Body of pancreas (tissue), 4 donors: Measurements from ENCODE around the gene SYAP1. TPM values are rescaled to one million over a fixed set of nuclear protein-coding genes. Genes with fewer than 3 reads are reported as not detected.
A peak's percentile ranks its signal among the peaks of the same experiment; 100 is the strongest.

ENCODE experiments used
- ATAC-seq: fragments of 150-250 bp; one replicate; pipeline ENCODE4 v1.9.1; 2016
- DNase-seq, 4 donors: peaks; one replicate each; pipeline ENCODE4 v3.0.0-alpha.2; 2019
- H3K27ac ChIP-seq, 4 donors: fragments of 200-600 bp; sonication (generic); 1 replicate in 3 of 4; 2 replicates in 1 of 4; pipeline versions ENCODE4 v1.5.1 to v1.6.1; 2016 to 2019; ENCODE audit warnings: mild to moderate bottlenecking in 1 of 4, mixed read lengths in 1 of 4, moderate library complexity in 1 of 4
- H3K27me3 ChIP-seq, 2 donors: fragments of 200-600 bp; sonication (generic); one replicate each; pipeline ENCODE4 v1.6.0; 2016; ENCODE audit warnings: mild to moderate bottlenecking in 1 of 2
- H3K36me3 ChIP-seq, 2 donors: fragments of 200-600 bp; sonication (generic); replicated peaks in 1 of 2; 2 replicates each; pipeline ENCODE4 v1.5.1; 2016; ENCODE audit warnings: low read depth in 2 of 2; ENCODE audit not compliant: insufficient read depth in 1 of 2
- H3K4me1 ChIP-seq: fragments of 200-600 bp; sonication (generic); one replicate; pipeline ENCODE4 v1.6.0; 2016
- H3K4me3 ChIP-seq, 2 donors: fragments of 200-600 bp; sonication (generic); 1 replicate in 1 of 2; 2 replicates in 1 of 2; pipeline ENCODE4 v1.5.1; 2016 to 2019
- H3K9me3 ChIP-seq, 3 donors: fragments of 200-600 bp; sonication (generic); 1 replicate in 2 of 3; 2 replicates in 1 of 3; pipeline ENCODE4 v1.5.1; 2016
- POLR2A ChIP-seq, 3 donors: fragments of 450-650 bp; IDR thresholded peaks; one replicate each; pipeline ENCODE4 v1.6.1; 2016; ENCODE audit warnings: antibody characterized with exemption in 3 of 3, mild to moderate bottlenecking in 2 of 3
- WGBS, 2 donors: methylation state at CpG; one replicate each; pipeline ENCODE4 v1.1.5; 2017; 5-methylcytosine and 5-hydroxymethylcytosine counted together
- intact Hi-C: fragments of 100-400 bp; cut with DNase I; formaldehyde crosslinking; loops from one replicate; pipeline ENCODE4 v1.15.1; 2023
- total RNA-seq, 2 donors: library from RNA; depleted of rRNA; stranded (reverse); fragments of >200 nt; gene quantifications; one replicate each; pipeline ENCODE4 v1.1.0, GENCODE V29; 2016
- TF ChIP-seq, protein P1 (sequence below), 7 experiments: fragments of 450-650 bp in 4 of 7; fragments of 200-600 bp in 3 of 7; sonication (generic) in 3 of 7; IDR thresholded peaks; one replicate each; pipeline ENCODE4 v1.5.1; 2016 to 2019; ENCODE audit warnings: antibody characterized with exemption in 7 of 7

The SYAP1 gene
- total RNA-seq, 2 donors from 2014 or later = 15.3 to 15.8 TPM

DNA sequence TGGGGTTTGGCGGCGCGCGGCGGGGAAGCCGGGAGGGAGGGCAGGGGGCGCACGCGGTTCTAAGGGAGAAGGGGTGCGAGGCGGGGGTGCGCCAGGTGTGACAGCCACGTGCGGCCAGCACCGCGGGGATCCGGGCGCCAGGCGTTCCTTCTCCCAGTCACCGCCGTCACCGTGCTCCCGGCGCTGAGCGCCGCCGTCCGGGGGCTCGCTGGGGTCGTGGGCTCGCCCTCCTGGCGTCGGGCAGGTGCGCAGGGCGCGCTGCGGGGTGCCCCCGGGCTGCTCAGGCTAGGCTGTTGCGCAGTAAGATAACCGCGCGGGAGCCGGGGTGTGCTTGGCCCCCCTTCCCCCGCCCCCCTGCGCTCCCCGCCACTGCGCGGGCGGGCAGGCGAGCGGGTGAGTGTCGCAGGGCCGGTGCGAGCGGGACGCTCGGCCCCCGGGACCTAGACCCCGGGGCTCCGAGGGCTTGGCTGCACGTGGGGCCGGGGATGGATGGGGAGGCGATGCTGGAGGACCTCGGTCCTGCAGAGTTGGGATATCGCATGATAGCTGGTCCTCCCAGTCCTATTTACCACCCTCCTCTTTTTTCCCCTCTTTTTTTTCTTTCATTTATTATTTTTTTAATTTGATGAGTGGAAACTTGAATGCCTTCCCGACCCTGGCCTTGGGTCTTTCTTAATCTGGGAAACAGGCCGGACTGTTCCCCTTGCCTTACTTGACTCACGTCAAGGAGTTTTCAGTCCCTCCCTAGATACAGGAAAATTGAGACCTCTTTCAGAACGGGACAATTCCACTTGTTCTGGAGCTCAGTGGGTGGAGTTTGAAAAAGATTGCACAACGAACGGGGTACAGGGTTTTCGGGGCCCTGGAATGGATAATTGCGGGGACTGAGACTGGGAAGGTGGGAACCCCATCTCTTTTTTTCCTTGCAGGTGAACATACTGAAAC, 67.7 kb downstream of the SYAP1 start:
- H3K27me3 ChIP-seq = no peaks in the 10 kb centered on the region
- peak in 3 of 4 donors; percentile 15 to 48 (median 24) for DNase-seq
- ATAC-seq = peak; percentile 3
- 3 to 12% methylated on average over 8 to 39 of the region's 73 CpGs for WGBS, 2 donors
- H3K4me1 ChIP-seq = peaks cover 4% of the 10 kb centered on the region
- H3K9me3 ChIP-seq = no peaks in the 10 kb centered on the region
- TF ChIP-seq, protein P1, sequence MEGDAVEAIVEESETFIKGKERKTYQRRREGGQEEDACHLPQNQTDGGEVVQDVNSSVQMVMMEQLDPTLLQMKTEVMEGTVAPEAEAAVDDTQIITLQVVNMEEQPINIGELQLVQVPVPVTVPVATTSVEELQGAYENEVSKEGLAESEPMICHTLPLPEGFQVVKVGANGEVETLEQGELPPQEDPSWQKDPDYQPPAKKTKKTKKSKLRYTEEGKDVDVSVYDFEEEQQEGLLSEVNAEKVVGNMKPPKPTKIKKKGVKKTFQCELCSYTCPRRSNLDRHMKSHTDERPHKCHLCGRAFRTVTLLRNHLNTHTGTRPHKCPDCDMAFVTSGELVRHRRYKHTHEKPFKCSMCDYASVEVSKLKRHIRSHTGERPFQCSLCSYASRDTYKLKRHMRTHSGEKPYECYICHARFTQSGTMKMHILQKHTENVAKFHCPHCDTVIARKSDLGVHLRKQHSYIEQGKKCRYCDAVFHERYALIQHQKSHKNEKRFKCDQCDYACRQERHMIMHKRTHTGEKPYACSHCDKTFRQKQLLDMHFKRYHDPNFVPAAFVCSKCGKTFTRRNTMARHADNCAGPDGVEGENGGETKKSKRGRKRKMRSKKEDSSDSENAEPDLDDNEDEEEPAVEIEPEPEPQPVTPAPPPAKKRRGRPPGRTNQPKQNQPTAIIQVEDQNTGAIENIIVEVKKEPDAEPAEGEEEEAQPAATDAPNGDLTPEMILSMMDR (IDR thresholded peaks at IDR 0.05) = no peak
- no peak for TF ChIP-seq POLR2A (IDR thresholded peaks at IDR 0.05)
- no peaks in the 10 kb centered on the region for H3K36me3 ChIP-seq
- intact Hi-C loops = loop anchor here (10.0 kb wide), 1 partner anchor 62 kb away; no protein-coding TSS in a partner anchor
- peak overlapping the region; percentile 31 to 45 for H3K4me3 ChIP-seq
- peak overlapping the region; percentile 79 to 91 (median 82) for H3K27ac ChIP-seq

DNA sequence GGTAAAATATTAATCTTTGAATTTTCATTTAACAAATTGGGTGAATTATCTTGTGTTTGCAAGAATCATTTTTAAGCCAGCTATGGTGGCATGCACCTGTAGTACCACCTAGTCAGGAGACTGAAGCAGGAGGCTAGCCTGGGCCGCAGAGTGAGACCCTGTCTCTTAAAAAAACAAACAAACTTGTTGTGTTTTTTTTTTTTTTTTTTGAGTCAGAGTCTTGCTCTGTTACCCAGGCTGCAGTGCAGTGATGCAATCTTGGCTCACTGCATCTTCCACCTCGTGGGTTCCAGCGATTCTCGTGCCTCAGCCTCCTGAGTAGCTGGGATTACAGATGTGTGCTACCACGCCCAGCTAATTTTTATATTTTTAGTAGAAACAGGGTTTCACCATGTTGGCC, 69.1 kb downstream of the SYAP1 start:
- no peak overlapping the region for H3K4me3 ChIP-seq
- TF ChIP-seq, protein P1 (IDR thresholded peaks at IDR 0.05) = no peak
- TF ChIP-seq POLR2A (IDR thresholded peaks at IDR 0.05) = no peak
- WGBS, 2 donors = 54 to 56% methylated on average over 4 to 5 of the region's 5 CpGs
- H3K27me3 ChIP-seq = no peaks in the 10 kb centered on the region
- H3K9me3 ChIP-seq = no peaks in the 10 kb centered on the region
- DNase-seq (no peak), ATAC-seq (no peak)
- peaks cover 4% of the 10 kb centered on the region for H3K4me1 ChIP-seq
- no peaks in the 10 kb centered on the region for H3K36me3 ChIP-seq
- intact Hi-C loops = loop anchor here (10.0 kb wide), 1 partner anchor 64 kb away; no protein-coding TSS in a partner anchor
- no peak overlapping the region for H3K27ac ChIP-seq

DNA sequence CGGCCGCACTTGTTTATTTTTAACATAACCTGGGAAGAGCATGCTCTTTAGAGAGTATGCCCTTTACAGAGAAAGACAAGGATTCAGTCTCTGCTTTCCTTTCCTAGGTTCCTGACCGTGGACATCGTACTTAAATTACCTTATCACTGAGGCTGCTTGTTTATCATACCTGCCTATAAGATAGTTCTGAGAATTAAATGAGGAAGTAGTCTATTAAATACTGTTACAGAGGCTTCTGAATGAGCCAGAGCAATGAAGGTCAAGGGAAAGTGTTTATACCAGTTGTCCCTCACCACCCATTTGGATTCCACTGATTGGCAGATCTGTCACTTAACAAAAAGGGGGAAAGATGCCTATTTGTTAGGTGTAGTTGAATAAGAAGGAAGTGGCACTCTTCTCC, 76.9 kb downstream of the SYAP1 start:
- H3K4me3 ChIP-seq = no peak overlapping the region
- no peaks in the 10 kb centered on the region for H3K9me3 ChIP-seq
- no peak overlapping the region for H3K27ac ChIP-seq
- DNase-seq = no peak
- H3K27me3 ChIP-seq = no peaks in the 10 kb centered on the region
- intact Hi-C loops = no loop called here
- no peak for ATAC-seq
- H3K36me3 ChIP-seq = no peaks in the 10 kb centered on the region
- no peak for TF ChIP-seq POLR2A (IDR thresholded peaks at IDR 0.05)
- TF ChIP-seq, protein P1 (IDR thresholded peaks at IDR 0.05) = no peak
- 83 to 85% methylated on average over 4 of the region's 4 CpGs for WGBS, 2 donors
- no peaks in the 10 kb centered on the region for H3K4me1 ChIP-seq

DNA sequence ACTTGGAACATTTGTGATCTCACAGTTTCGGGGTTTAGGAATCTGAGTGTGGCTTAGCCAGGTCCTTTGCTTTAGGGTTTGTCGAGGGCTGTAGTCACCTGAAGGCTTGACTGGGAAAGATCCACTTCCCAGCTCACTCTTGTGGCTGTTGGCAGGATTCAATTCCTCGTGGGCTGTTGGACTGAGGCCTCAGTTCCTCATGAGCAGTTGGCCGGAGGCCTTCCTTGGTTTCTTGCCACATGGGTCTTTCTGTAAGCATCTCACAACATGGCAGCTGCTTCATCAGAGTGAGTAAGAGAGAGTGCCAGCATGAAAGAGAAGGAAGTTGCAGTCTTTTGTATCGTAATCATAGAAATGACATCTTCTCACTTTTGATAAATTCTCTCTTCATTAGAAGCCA, 77.9 kb downstream of the SYAP1 start:
- no peak for ATAC-seq
- no peaks in the 10 kb centered on the region for H3K36me3 ChIP-seq
- H3K27me3 ChIP-seq = no peaks in the 10 kb centered on the region
- intact Hi-C loops = no loop called here
- H3K4me3 ChIP-seq = no peak overlapping the region
- no peak for DNase-seq
- TF ChIP-seq, protein P1 (IDR thresholded peaks at IDR 0.05) = no peak
- TF ChIP-seq POLR2A (IDR thresholded peaks at IDR 0.05) = no peak
- H3K27ac ChIP-seq = no peak overlapping the region
- 77 to 94% methylated on average over 4 to 5 of the region's 5 CpGs for WGBS, 2 donors
- H3K9me3 ChIP-seq = no peaks in the 10 kb centered on the region
- no peaks in the 10 kb centered on the region for H3K4me1 ChIP-seq
